Calu3 (cell line): ENCODE measurements around the gene RBL1. TPM values are rescaled to one million over a fixed set of nuclear protein-coding genes. Genes with fewer than 3 reads are reported as not detected.
"Not testable (repeated sequence)": the region's sequence is repeated elsewhere in the genome, so short reads cannot be mapped to it uniquely, and the experiment has no call there.

Source experiments
- BruUV-seq: library from RNA; stranded (reverse); fragments of 400-500 nt; replicated peaks from 2 replicates; lab custom pipeline; 2021; lab: Mats Ljungman, UMichigan
- CTCF ChIA-PET: fragments of 300-600 bp; sonication (Branson Sonifier 250); formaldehyde crosslinking; loops from one replicate; lab custom pipeline; 2022; ENCODE audit warnings: antibody characterized with exemption; lab: Charles Lee
- DNase-seq: peaks from one replicate; pipeline ENCODE4 v3.0.0; 2022
- H3K27ac Mint-ChIP-seq: one replicate; pipeline ENCODE4 v1.8.0; 2022; ENCODE audit warnings: mixed read lengths; ENCODE audit not compliant: unreplicated experiment
- H3K27me3 Mint-ChIP-seq: one replicate; pipeline ENCODE4 v1.8.0; 2022; ENCODE audit warnings: mixed read lengths; ENCODE audit not compliant: unreplicated experiment
- H3K36me3 Mint-ChIP-seq: one replicate; pipeline ENCODE4 v1.8.0; 2022; ENCODE audit warnings: mild to moderate bottlenecking, moderate library complexity, mixed read lengths; ENCODE audit not compliant: insufficient read depth, unreplicated experiment
- H3K4me1 Mint-ChIP-seq: one replicate; pipeline ENCODE4 v1.8.0; 2022; ENCODE audit warnings: mild to moderate bottlenecking, low read depth, mixed read lengths; ENCODE audit not compliant: unreplicated experiment
- H3K4me3 Mint-ChIP-seq: one replicate; pipeline ENCODE4 v1.8.0; 2022; ENCODE audit warnings: mild to moderate bottlenecking, low read depth, moderate library complexity, mixed read lengths; ENCODE audit not compliant: unreplicated experiment
- H3K9me3 Mint-ChIP-seq: one replicate; pipeline ENCODE4 v1.8.0; 2022; ENCODE audit warnings: low read depth, mixed read lengths; ENCODE audit not compliant: unreplicated experiment
- CTCF ChIP-seq: fragments of 200-600 bp; IDR thresholded peaks from one replicate; pipeline ENCODE4 v1.8.0; 2022; ENCODE audit warnings: antibody characterized with exemption; ENCODE audit not compliant: unreplicated experiment
- intact Hi-C: fragments of 100-400 bp; cut with micrococcal nuclease; formaldehyde crosslinking; loops from one replicate; pipeline ENCODE4 v1.10.0; 2022; ENCODE audit not compliant: unreplicated experiment
- total RNA-seq: library from RNA; stranded (reverse); gene quantifications from 2 replicates; pipeline ENCODE4 v1.2.3, GENCODE V29; 2022

RBL1 gene
- total RNA-seq, 1 experiment from 2014 or later: 21.5 TPM

DNA sequence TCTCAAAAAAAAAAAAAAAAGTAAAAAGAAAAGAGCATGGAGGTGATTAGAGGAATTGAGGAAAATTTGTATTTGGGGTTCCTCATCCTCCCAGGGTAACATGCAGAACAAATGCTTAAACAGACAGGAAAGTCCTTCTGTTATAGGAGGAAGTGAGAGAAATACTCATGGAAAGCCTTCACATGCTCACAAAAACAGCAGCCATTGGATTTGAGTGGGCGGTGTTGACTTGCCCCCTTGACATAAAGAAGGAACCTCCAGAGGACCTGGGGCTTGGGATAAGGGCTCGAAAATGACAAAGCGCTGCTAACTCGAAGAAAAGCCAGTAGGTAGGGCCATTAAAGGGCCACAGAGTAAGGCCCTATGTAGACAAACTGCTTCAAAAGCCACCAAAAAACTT, 126.7 kb downstream of the RBL1 start:
- BruUV-seq: no TSS peak
- Mint-ChIP-seq H3K36me3 (no peaks in the 10 kb centered on the region), H3K9me3 (no peaks in the 10 kb centered on the region), H3K4me3 (no peak overlapping the region), H3K27me3 (no peaks in the 10 kb centered on the region), H3K27ac (no peak overlapping the region), H3K4me1 (no peaks in the 10 kb centered on the region)
- intact Hi-C loops: no loop called here
- CTCF ChIA-PET: no interaction called here
- no peak for DNase-seq
- no peak for TF ChIP-seq CTCF

DNA sequence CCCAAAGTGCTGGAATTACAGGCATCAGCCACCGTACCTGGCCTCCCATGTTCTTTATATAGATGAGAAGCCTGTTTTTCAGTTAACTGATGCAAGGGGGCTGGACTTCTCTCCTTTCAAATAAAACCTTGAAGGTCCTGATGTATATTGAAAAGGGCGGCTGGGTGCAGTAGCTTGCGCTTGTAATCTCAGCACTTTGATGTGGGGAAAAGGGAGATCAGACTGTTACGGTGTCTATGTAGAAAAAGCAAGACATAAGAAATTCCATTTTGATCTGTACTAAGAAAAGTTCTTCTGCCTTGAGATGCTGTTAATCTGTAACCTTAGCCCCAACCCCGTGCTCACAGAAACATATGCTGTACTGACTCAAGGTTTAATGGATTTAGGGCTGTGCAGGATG, 128.2 kb downstream of the RBL1 start:
- no peaks in the 10 kb centered on the region for H3K4me1 Mint-ChIP-seq
- no peak overlapping the region for H3K4me3 Mint-ChIP-seq
- H3K9me3 Mint-ChIP-seq: no peaks in the 10 kb centered on the region
- DNase-seq: no peak
- no peaks in the 10 kb centered on the region for H3K27me3 Mint-ChIP-seq
- TF ChIP-seq CTCF: no peak
- no peaks in the 10 kb centered on the region for H3K36me3 Mint-ChIP-seq
- CTCF ChIA-PET: no interaction called here
- no peak overlapping the region for H3K27ac Mint-ChIP-seq
- intact Hi-C loops: no loop called here
- no TSS peak for BruUV-seq

GRCh38 chr20:36966965-36967364, 128.8 kb downstream of the RBL1 start:
- H3K36me3 Mint-ChIP-seq, H3K4me3 Mint-ChIP-seq, intact Hi-C loops, BruUV-seq, H3K4me1 Mint-ChIP-seq, H3K27ac Mint-ChIP-seq, H3K9me3 Mint-ChIP-seq, DNase-seq, H3K27me3 Mint-ChIP-seq: not testable (repeated sequence)
- peak; percentile 32 for TF ChIP-seq CTCF
- CTCF ChIA-PET: interaction anchor here (0.7 kb wide), 1 partner anchor 32 kb away, joined by 3 read pairs; no protein-coding TSS in a partner anchor

DNA sequence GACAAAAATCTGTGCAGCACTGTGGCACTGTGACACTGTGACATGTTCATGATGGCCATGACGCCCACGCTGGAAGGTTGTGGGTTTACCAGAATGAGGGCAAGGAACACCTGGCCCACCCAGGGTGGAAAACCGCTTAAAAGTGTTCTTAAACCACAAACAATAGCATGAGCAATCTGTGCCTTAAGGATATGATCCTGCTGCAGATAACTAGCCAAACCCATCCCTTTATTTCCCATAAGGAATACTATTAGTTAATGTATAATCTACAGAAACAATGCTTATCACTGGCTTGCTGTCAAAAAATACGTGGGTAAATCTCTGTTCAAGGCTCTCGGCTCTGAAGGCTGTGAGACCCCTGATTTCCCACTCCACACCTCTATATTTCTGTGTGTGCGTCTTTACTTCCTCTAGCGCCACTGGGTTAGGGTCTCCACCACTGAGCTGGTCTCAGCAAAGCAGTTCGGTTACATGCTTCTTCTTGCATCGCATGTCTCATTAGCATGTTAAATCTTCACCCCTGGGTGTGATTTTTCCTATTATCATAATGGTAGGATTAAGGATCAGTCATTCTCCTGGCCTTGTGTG, 133.3 kb downstream of the RBL1 start:
- H3K27me3 Mint-ChIP-seq, H3K4me1 Mint-ChIP-seq, H3K36me3 Mint-ChIP-seq, DNase-seq, CTCF ChIA-PET, H3K27ac Mint-ChIP-seq, H3K4me3 Mint-ChIP-seq, BruUV-seq, H3K9me3 Mint-ChIP-seq, intact Hi-C loops: not testable (repeated sequence)

DNA sequence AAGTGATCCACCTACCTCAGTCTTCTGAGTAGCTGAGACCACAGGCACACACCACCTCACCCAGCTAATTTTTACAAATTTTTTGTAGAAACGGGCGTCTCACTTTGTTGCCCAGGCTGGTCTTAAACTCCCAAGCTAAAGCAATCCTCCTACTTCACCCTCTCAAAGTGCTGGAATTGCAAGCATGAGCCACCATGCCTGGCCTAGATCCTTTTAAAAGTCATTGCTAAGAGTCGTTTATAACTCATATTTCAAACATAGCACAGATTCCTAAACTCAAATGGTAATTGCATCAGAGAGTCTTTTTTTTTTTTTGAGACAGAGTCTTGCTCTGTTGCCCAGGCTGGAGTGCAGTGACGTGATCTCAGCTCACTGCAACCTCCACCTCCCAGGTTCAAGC, 136.6 kb downstream of the RBL1 start:
- no TSS peak for BruUV-seq
- Mint-ChIP-seq H3K27ac (no peak overlapping the region), H3K4me1 (peaks cover 20% of the 10 kb centered on the region), H3K4me3 (no peak overlapping the region), H3K36me3 (no peaks in the 10 kb centered on the region), H3K9me3 (peaks cover 2% of the 10 kb centered on the region), H3K27me3 (no peaks in the 10 kb centered on the region)
- DNase-seq: no peak
- intact Hi-C loops: no loop called here
- no peak for TF ChIP-seq CTCF
- CTCF ChIA-PET: interaction anchor here (0.5 kb wide), 1 partner anchor 152 kb away, joined by 3 read pairs; no protein-coding TSS in a partner anchor
